ENCODE data around the gene PLCB1.

DNA sequence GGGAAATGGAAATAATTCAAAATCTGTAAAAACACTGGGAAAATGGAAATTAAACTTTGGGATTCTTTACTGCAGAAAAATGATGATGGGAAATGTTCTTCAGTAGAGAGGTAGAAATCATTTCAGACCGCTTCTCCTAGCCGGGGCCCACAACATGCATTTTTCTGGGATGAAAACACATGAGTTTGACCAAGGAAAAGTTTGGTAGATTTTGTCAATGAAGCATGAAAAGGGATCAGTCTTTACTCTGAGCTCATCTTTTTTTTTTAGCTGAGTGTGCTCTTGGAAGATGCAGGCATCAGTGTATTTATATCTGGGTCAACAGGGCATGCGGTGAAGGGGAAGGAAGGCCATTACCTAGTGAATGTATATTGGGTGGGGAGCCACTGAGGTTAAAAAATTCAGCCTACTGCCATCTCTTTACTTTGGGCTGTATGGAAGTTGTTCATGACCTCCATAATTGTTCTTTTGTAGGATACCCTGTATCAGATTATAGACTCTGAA lies 36.8 kb downstream of the PLCB1 start:
- TF ChIP-seq POLR2A (IDR thresholded peaks at IDR 0.05; ENCODE audit: low read length) (no peak), GATA1 (IDR thresholded peaks at IDR 0.05; ENCODE audit: low read depth, low read length) (no peak)
